H9 (cell line): ENCODE data around the gene LBH. TPM values are rescaled to one million over a fixed set of nuclear protein-coding genes. Genes with fewer than 3 reads are reported as not detected.
A peak's percentile ranks its signal among the peaks of the same experiment; 100 is the strongest.

Experiments used
- DNase-seq: peaks from one replicate; pipeline ENCODE4 v3.0.0-alpha.2; 2017
- H2AFZ ChIP-seq: one replicate; pipeline ENCODE4 v1.6.1; 2013; ENCODE audit warnings: mild to moderate bottlenecking, low read length, control low read depth, moderate library complexity
- H2AK5ac ChIP-seq: 2 replicates; pipeline ENCODE4 v1.6.1; 2013; ENCODE audit warnings: low read length, control low read depth, mixed read lengths; ENCODE audit not compliant: insufficient read length
- H2BK120ac ChIP-seq: one replicate; pipeline ENCODE4 v1.6.1; 2013; ENCODE audit warnings: low read depth, mild to moderate bottlenecking, low read length, control low read depth, inconsistent platforms; ENCODE audit not compliant: poor library complexity, severe bottlenecking
- H2BK12ac ChIP-seq: 2 replicates; pipeline ENCODE4 v1.6.1; 2013; ENCODE audit warnings: low read length, control low read depth, mixed read lengths, low read depth; ENCODE audit not compliant: insufficient read length
- H2BK15ac ChIP-seq: 2 replicates; pipeline ENCODE4 v1.6.1; 2013; ENCODE audit warnings: low read depth, low read length, control low read depth
- H2BK20ac ChIP-seq: one replicate; pipeline ENCODE4 v1.6.1; 2013; ENCODE audit warnings: low read depth, mild to moderate bottlenecking, low read length, control low read depth, inconsistent platforms; ENCODE audit not compliant: poor library complexity, severe bottlenecking
- H2BK5ac ChIP-seq: 2 replicates; pipeline ENCODE4 v1.6.1; 2013; ENCODE audit warnings: low read length, control low read depth, mixed read lengths; ENCODE audit not compliant: insufficient read length
- H3K14ac ChIP-seq: 2 replicates; pipeline ENCODE4 v1.6.1; 2013; ENCODE audit warnings: low read length, control low read depth; ENCODE audit not compliant: insufficient read depth
- H3K18ac ChIP-seq: 2 replicates; pipeline ENCODE4 v1.6.1; 2013; ENCODE audit warnings: low read depth, mild to moderate bottlenecking, mixed read lengths, low read length, control low read depth; ENCODE audit not compliant: insufficient read length
- H3K23ac ChIP-seq: 2 replicates; pipeline ENCODE4 v1.6.1; 2013; ENCODE audit warnings: low read length, control low read depth, mixed read lengths, low read depth; ENCODE audit not compliant: insufficient read length
- H3K23me2 ChIP-seq: 2 replicates; pipeline ENCODE4 v1.6.1; 2013; ENCODE audit warnings: low read depth, mild to moderate bottlenecking, mixed read lengths, low read length, control low read depth; ENCODE audit not compliant: insufficient read length, poor library complexity, severe bottlenecking
- H3K27ac ChIP-seq: 2 replicates; pipeline ENCODE4 v1.5.1; 2013; ENCODE audit warnings: low read length, control low read depth, mixed read lengths, low read depth; ENCODE audit not compliant: insufficient read length
- H3K27me3 ChIP-seq: 2 replicates; pipeline ENCODE4 v1.6.1; 2013; ENCODE audit warnings: low read length, control low read depth, inconsistent platforms; ENCODE audit not compliant: insufficient read depth
- H3K4ac ChIP-seq: 2 replicates; pipeline ENCODE4 v1.6.1; 2013; ENCODE audit warnings: low read depth, mild to moderate bottlenecking, control low read depth, inconsistent platforms, low read length, moderate library complexity
- H3K4me1 ChIP-seq: 2 replicates; pipeline ENCODE4 v1.6.1; 2013; ENCODE audit warnings: low read length, control low read depth, inconsistent platforms; ENCODE audit not compliant: insufficient read depth
- H3K4me2 ChIP-seq: 2 replicates; pipeline ENCODE4 v1.6.1; 2013; ENCODE audit warnings: low read length, control low read depth, mixed read lengths; ENCODE audit not compliant: insufficient read length, insufficient read depth
- H3K56ac ChIP-seq: 2 replicates; pipeline ENCODE4 v1.6.1; 2013; ENCODE audit warnings: low read depth, mild to moderate bottlenecking, mixed read lengths, low read length, control low read depth; ENCODE audit not compliant: insufficient read length
- H3K79me1 ChIP-seq: 2 replicates; pipeline ENCODE4 v1.6.1; 2013; ENCODE audit warnings: low read depth, mild to moderate bottlenecking, moderate library complexity, low read length, control low read depth, inconsistent platforms; ENCODE audit not compliant: insufficient read depth, poor library complexity, severe bottlenecking
- H3K79me2 ChIP-seq: 2 replicates; pipeline ENCODE4 v1.6.1; 2013; ENCODE audit warnings: low read length, control low read depth, inconsistent platforms; ENCODE audit not compliant: insufficient read depth
- H3K9ac ChIP-seq: 2 replicates; pipeline ENCODE4 v1.6.1; 2013; ENCODE audit warnings: low read length, control low read depth, mixed read lengths; ENCODE audit not compliant: insufficient read length; ENCODE audit errors: extremely low read depth
- H3K9me3 ChIP-seq: one replicate; pipeline ENCODE4 v1.6.1; 2013; ENCODE audit warnings: low read depth, low read length, inconsistent platforms; ENCODE audit not compliant: control insufficient read depth
- H3T11ph ChIP-seq: one replicate; pipeline ENCODE4 v1.6.1; 2013; ENCODE audit warnings: mild to moderate bottlenecking, low read length, control low read depth, inconsistent platforms
- H4K20me1 ChIP-seq: one replicate; pipeline ENCODE4 v1.6.1; 2013; ENCODE audit not compliant: control insufficient read depth, insufficient read length, insufficient read depth
- H4K5ac ChIP-seq: 2 replicates; pipeline ENCODE4 v1.6.1; 2013; ENCODE audit warnings: low read depth, mild to moderate bottlenecking, mixed read lengths, low read length, control low read depth; ENCODE audit not compliant: insufficient read length
- H4K8ac ChIP-seq: replicated peaks from 2 replicates; pipeline ENCODE4 v1.6.1; 2013; ENCODE audit warnings: low read length, control low read depth, mixed read lengths, low read depth; ENCODE audit not compliant: insufficient read length
- H4K91ac ChIP-seq: 2 replicates; pipeline ENCODE4 v1.6.1; 2013; ENCODE audit warnings: low read depth, mild to moderate bottlenecking, moderate library complexity, mixed read lengths, low read length, control low read depth; ENCODE audit not compliant: insufficient read length
- H3K27ac Mint-ChIP-seq, 3 experiments: 2 replicates in 2 of 3; 3 replicates in 1 of 3; pipeline ENCODE4 v1.8.0; 2020 to 2021; ENCODE audit warnings: mixed read lengths in 3 of 3, mild to moderate bottlenecking in 1 of 3, moderate library complexity in 1 of 3
- H3K27me3 Mint-ChIP-seq: 2 replicates; pipeline ENCODE4 v1.8.0; 2021; ENCODE audit warnings: low read depth, mild to moderate bottlenecking, moderate library complexity, mixed read lengths
- H3K36me3 Mint-ChIP-seq, 3 experiments: 2 replicates in 2 of 3; 3 replicates in 1 of 3; pipeline ENCODE4 v1.8.0; 2020 to 2021; ENCODE audit warnings: low read depth in 3 of 3, mixed read lengths in 3 of 3; ENCODE audit not compliant: insufficient read depth in 1 of 3
- H3K4me1 Mint-ChIP-seq, 2 experiments: 2 replicates each; pipeline ENCODE4 v1.8.0; 2020; ENCODE audit warnings: mixed read lengths in 2 of 2
- H3K4me3 Mint-ChIP-seq, 2 experiments: 2 replicates in 1 of 2; 3 replicates in 1 of 2; pipeline ENCODE4 v1.8.0; 2020 to 2021; ENCODE audit warnings: mild to moderate bottlenecking in 2 of 2, mixed read lengths in 2 of 2, moderate library complexity in 1 of 2
- H3K9me3 Mint-ChIP-seq, 2 experiments: 2 replicates in 1 of 2; 3 replicates in 1 of 2; pipeline ENCODE4 v1.8.0; 2020; ENCODE audit warnings: mild to moderate bottlenecking in 2 of 2, mixed read lengths in 2 of 2, moderate library complexity in 1 of 2
- WGBS: extraction: QIAGEN DNeasy Blood & Tissue Kit; methylation state at CpG from one replicate; pipeline ENCODE4 v1.1.7; 2013; ENCODE audit warnings: missing lambda C conversion rate, low lambda C conversion rate, mixed read lengths; ENCODE audit not compliant: insufficient read length; ENCODE audit errors: extremely low coverage; 5-methylcytosine and 5-hydroxymethylcytosine counted together
- total RNA-seq: library from RNA; stranded (reverse); gene quantifications from 2 replicates; pipeline ENCODE4 v1.2.1, GENCODE V29; 2021
- TF ChIP-seq, protein P1 (sequence below): fragments of 200-600 bp; sonication (generic); conservative IDR thresholded peaks from 3 replicates; pipeline ENCODE4 v1.8.0; 2021; ENCODE audit warnings: antibody characterized with exemption, mild to moderate bottlenecking

The LBH gene
- total RNA-seq, 1 experiment from 2014 or later: 53.0 TPM

DNA sequence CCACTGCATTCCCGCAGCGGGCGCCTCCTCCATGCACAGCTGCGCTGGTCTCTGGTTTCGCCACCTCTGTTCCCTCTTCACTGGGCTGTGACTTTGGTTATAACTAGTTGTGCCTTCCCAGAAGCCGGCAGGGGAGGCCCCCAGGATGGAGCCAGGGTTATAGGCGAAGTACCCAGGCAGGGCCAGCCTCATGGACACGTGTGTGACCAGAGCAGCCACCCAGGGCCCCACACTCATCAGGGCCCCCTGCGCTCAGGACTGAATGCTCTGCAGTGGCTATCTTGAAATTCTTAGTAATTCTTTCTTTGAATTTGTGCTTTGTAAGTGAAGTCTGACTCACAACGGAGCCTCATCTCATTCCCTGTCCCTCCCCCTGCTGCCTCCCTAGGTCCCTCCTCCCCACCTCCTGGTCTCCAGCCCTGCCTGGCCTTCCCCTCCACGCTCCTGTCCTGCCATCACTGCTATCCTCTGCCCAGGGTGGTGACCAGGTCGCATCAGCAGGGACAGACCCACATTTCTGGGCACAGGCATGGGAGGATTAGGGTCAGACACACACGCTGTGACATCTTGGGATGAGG is 38.1 kb upstream of the LBH start:
- Histone ChIP-seq H3K9me3 (no peaks in the 10 kb centered on the region), H3K4ac (no peak overlapping the region), H4K20me1 (no peaks in the 10 kb centered on the region), H3K4me2 (no peak overlapping the region), H3K4me1 (no peaks in the 10 kb centered on the region; the same call in 1 of the 2 replicates), H3K9ac (no peak overlapping the region), H3K23me2 (no peaks in the 10 kb centered on the region), H2BK20ac (no peak overlapping the region), H4K5ac (no peak overlapping the region), H2AFZ (no peak overlapping the region), H3K79me1 (no peaks in the 10 kb centered on the region), H2BK12ac (no peak overlapping the region), H2BK120ac (no peak overlapping the region), H3K56ac (no peak overlapping the region), H3K18ac (peak overlapping the region; percentile 69), H3K27ac (no peak overlapping the region), H4K8ac (no peak overlapping the region), H3K27me3 (no peaks in the 10 kb centered on the region), H4K91ac (no peak overlapping the region), H3T11ph (no peak overlapping the region), H3K23ac (no peak overlapping the region), H2AK5ac (no peak overlapping the region), H2BK15ac (no peak overlapping the region), H3K14ac (peak overlapping the region; percentile 72; the same call in 1 of the 2 replicates), H3K79me2 (no peaks in the 10 kb centered on the region), H2BK5ac (no peak overlapping the region)
- Mint-ChIP-seq H3K36me3 (peaks cover 0 to 11% (median 4%) of the 10 kb centered on the region in 3 experiments; a peak in 3 of 7 replicates), H3K4me3 (no peak overlapping the region), H3K27me3 (no peaks in the 10 kb centered on the region; the same call in 1 of the 2 replicates), H3K27ac (peak overlapping the region in 2 of 3 experiments; percentile 30 to 69; a peak in 2 of 7 replicates), H3K4me1 (peaks cover 23 to 24% of the 10 kb centered on the region in 2 experiments), H3K9me3 (peaks cover 5 to 6% of the 10 kb centered on the region in 2 experiments; a peak in 3 of 5 replicates)
- TF ChIP-seq, protein P1, sequence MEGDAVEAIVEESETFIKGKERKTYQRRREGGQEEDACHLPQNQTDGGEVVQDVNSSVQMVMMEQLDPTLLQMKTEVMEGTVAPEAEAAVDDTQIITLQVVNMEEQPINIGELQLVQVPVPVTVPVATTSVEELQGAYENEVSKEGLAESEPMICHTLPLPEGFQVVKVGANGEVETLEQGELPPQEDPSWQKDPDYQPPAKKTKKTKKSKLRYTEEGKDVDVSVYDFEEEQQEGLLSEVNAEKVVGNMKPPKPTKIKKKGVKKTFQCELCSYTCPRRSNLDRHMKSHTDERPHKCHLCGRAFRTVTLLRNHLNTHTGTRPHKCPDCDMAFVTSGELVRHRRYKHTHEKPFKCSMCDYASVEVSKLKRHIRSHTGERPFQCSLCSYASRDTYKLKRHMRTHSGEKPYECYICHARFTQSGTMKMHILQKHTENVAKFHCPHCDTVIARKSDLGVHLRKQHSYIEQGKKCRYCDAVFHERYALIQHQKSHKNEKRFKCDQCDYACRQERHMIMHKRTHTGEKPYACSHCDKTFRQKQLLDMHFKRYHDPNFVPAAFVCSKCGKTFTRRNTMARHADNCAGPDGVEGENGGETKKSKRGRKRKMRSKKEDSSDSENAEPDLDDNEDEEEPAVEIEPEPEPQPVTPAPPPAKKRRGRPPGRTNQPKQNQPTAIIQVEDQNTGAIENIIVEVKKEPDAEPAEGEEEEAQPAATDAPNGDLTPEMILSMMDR: no peak
- DNase-seq: no peak
- WGBS: no CpG with 5 or more reads among the region's 13 CpGs
